GM23248 (cell line): Measurements from ENCODE around the gene ZNF438. TPM values are rescaled to one million over a fixed set of nuclear protein-coding genes. Genes with fewer than 3 reads are reported as not detected.
A peak's percentile ranks its signal among the peaks of the same experiment; 100 is the strongest.

ENCODE experiments used
- DNase-seq: peaks from one replicate; pipeline ENCODE4 v3.0.0-alpha.2; 2015
- H2AFZ ChIP-seq: fragments of 200-600 bp; sonication (generic); 2 replicates; pipeline ENCODE4 v1.6.1; 2016; ENCODE audit warnings: antibody characterized with exemption
- H3F3A ChIP-seq: fragments of 200-600 bp; sonication (generic); 2 replicates; pipeline ENCODE4 v1.6.1; 2016; ENCODE audit warnings: mild to moderate bottlenecking, antibody characterized with exemption, mixed run types; ENCODE audit not compliant: insufficient read depth
- H3K27ac ChIP-seq: fragments of 200-600 bp; sonication (generic); 2 replicates; pipeline ENCODE4 v1.5.1; 2016; ENCODE audit warnings: mild to moderate bottlenecking
- H3K27me3 ChIP-seq: fragments of 200-600 bp; sonication (generic); replicated peaks from 2 replicates; pipeline ENCODE4 v1.6.1; 2016; ENCODE audit warnings: mild to moderate bottlenecking; ENCODE audit not compliant: insufficient read depth
- H3K36me3 ChIP-seq: fragments of 200-600 bp; sonication (generic); 2 replicates; pipeline ENCODE4 v1.6.1; 2016; ENCODE audit warnings: low read depth, mild to moderate bottlenecking
- H3K4me1 ChIP-seq: fragments of 200-600 bp; sonication (generic); 2 replicates; pipeline ENCODE4 v1.6.1; 2016; ENCODE audit warnings: mild to moderate bottlenecking; ENCODE audit not compliant: insufficient read depth
- H3K4me2 ChIP-seq: fragments of 200-600 bp; sonication (generic); one replicate; pipeline ENCODE4 v1.6.1; 2016; ENCODE audit warnings: mild to moderate bottlenecking; ENCODE audit not compliant: unreplicated experiment
- H3K4me3 ChIP-seq: fragments of 200-600 bp; sonication (generic); 2 replicates; pipeline ENCODE4 v1.5.1; 2016; ENCODE audit warnings: mild to moderate bottlenecking
- H3K79me2 ChIP-seq: fragments of 200-600 bp; sonication (generic); 2 replicates; pipeline ENCODE4 v1.6.1; 2016; ENCODE audit warnings: mild to moderate bottlenecking; ENCODE audit not compliant: insufficient read depth
- H3K9ac ChIP-seq: fragments of 200-600 bp; sonication (generic); 2 replicates; pipeline ENCODE4 v1.6.1; 2016; ENCODE audit warnings: mild to moderate bottlenecking
- H3K9me2 ChIP-seq: fragments of 200-600 bp; sonication (generic); 2 replicates; pipeline ENCODE4 v1.6.1; 2016; ENCODE audit warnings: mixed run types, mild to moderate bottlenecking, moderate library complexity; ENCODE audit not compliant: insufficient read depth
- H3K9me3 ChIP-seq: fragments of 200-600 bp; sonication (generic); one replicate; pipeline ENCODE4 v1.6.1; 2017; ENCODE audit warnings: low read depth
- H4K20me1 ChIP-seq: fragments of 200-600 bp; sonication (generic); 2 replicates; pipeline ENCODE4 v1.6.0; 2016; ENCODE audit not compliant: insufficient read depth
- EZH2 ChIP-seq: fragments of 200-600 bp; sonication (generic); IDR thresholded peaks from 2 replicates; pipeline ENCODE4 v1.6.1; 2018; ENCODE audit warnings: antibody characterized with exemption, mild to moderate bottlenecking; ENCODE audit not compliant: insufficient read depth, poor library complexity, severe bottlenecking
- EZH2phosphoT487 ChIP-seq: fragments of 200-600 bp; sonication (generic); IDR thresholded peaks from 2 replicates; pipeline ENCODE4 v1.6.1; 2018; ENCODE audit warnings: antibody characterized with exemption, moderate library complexity, mild to moderate bottlenecking, low read depth; ENCODE audit not compliant: insufficient read depth
- whole genome bisulfite sequencing, 2 experiments: methylation state at CpG; one replicate each; pipeline ENCODE4 v1.1.6; 2015 to 2017; ENCODE audit warnings: low lambda C conversion rate in 2 of 2, low coverage in 1 of 2; ENCODE audit errors: missing lambda C conversion rate in 2 of 2; 5-methylcytosine and 5-hydroxymethylcytosine counted together
- in situ Hi-C: fragments of 300-500 bp; cut with MboI; formaldehyde crosslinking; loops from 2 replicates; pipeline ENCODE4 v1.15.0; 2020
- polyA plus RNA-seq: library from polyadenylated mRNA; unstranded; fragments of >200 nt; fragmentation: Nextera tagmentation; extraction: Ambion mirVana; gene quantifications from 2 replicates; pipeline ENCODE4 v1.2.1, GENCODE V29; 2016
- total RNA-seq: library from RNA; depleted of rRNA; stranded (reverse); fragments of >200 nt; shearing (Covaris generic); gene quantifications from 2 replicates; pipeline ENCODE4 v1.2.3, GENCODE V29; 2014

ZNF438 gene
- total and polyA plus RNA-seq, 2 experiments from 2014 or later = 2.9 to 4.1 TPM

DNA sequence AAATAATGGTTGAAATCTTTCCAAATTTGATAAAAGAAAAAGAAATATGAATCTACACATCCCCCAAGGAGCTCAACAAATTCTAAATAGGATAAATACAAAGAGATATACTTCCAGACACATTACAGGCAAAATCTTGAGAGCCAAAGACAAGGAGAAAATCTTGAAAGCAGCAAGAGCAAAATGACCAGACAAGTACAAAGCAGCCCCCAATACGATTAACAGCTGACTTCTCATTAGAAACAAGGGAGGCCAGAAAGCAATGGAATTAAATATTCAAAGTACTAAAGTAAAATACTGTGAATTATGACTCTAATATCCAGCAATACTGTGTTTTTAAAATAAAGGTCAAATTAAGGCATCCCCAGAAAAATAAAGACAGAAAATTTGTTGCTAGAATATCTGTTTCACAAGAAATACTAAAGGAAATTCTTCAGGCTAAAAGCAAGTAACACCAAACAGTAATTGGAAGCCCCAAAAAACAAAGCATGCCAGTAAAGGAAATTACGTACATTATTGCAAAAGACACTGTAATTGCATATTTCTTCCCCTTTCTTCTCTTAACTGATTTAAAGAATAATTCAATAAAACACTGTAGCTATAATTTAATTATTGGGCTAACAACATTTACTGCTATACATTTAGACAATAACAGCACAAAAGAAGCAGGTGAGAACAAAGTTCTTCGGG is 36.4 kb downstream of the ZNF438 start:
- Histone ChIP-seq H3K4me3 (no peak overlapping the region), H2AFZ (no peak overlapping the region), H3K4me2 (no peak overlapping the region), H3K36me3 (no peaks in the 10 kb centered on the region), H3K9ac (no peak overlapping the region), H3K79me2 (peaks cover 36% of the 10 kb centered on the region), H3F3A (peaks cover 18% of the 10 kb centered on the region), H3K4me1 (peaks cover 27% of the 10 kb centered on the region), H3K9me3 (no peaks in the 10 kb centered on the region), H4K20me1 (no peaks in the 10 kb centered on the region), H3K27me3 (no peaks in the 10 kb centered on the region), H3K27ac (no peak overlapping the region), H3K9me2 (no peaks in the 10 kb centered on the region)
- WGBS, 2 experiments = 81 to 82% methylated on average over 3 of the region's 3 CpGs
- no peak for TF ChIP-seq EZH2phosphoT487
- TF ChIP-seq EZH2 = no peak
- DNase-seq = peak; percentile 20
- in situ Hi-C loops = no loop called here

DNA sequence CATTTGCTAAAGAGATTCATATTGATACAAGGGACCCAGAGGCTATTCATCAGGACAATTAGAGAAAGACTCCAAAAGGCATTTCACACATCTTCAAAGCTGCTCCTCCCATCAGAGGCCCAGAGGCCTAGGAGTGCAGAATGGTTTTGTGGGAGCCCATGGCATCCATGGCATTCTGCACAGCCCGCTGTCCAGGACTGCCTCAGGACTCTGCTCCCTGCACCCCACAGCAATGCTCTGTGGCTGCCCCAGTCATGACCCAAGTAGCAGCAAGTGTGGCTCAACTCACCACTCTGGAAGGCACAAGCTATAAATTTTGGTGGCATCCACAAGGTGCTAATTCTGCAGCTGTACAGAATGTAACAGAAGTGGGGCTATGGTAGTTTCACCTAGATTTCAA is 38.5 kb downstream of the ZNF438 start:
- Histone ChIP-seq H3F3A (peaks cover 17% of the 10 kb centered on the region; the same call in 1 of the 2 replicates), H3K4me2 (no peak overlapping the region), H3K4me3 (no peak overlapping the region), H2AFZ (no peak overlapping the region), H3K27me3 (no peaks in the 10 kb centered on the region), H3K36me3 (no peaks in the 10 kb centered on the region), H3K4me1 (peaks cover 23% of the 10 kb centered on the region), H3K27ac (no peak overlapping the region), H3K9me2 (no peaks in the 10 kb centered on the region), H3K79me2 (peaks cover 36% of the 10 kb centered on the region), H3K9ac (no peak overlapping the region), H3K9me3 (no peaks in the 10 kb centered on the region), H4K20me1 (no peaks in the 10 kb centered on the region)
- in situ Hi-C loops = no loop called here
- WGBS, 2 experiments = 71 to 89% methylated on average over 1 of the region's 1 CpG
- no peak for TF ChIP-seq EZH2phosphoT487
- no peak for TF ChIP-seq EZH2
- DNase-seq = no peak

DNA sequence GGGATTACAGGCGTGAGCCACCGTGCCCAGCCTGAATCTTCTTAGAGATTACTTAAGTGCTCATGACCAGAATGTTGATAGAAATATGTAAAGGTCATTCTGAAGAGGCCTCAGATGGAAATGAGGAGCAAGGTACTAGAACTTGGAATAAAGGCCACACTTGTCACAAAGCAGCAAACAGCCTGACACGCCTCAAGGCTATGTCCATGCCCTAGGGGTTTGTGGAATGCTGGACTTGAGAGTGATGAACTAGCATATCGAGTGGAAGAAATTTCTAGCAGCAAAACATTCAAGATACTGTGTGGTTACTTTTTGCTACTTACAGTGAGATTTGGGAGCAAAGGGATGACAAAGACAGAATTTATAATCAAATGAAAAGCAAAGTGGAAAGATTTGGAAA is 39.0 kb downstream of the ZNF438 start:
- no peak overlapping the region for H3K9ac ChIP-seq
- H3F3A ChIP-seq = peaks cover 17% of the 10 kb centered on the region; the same call in 1 of the 2 replicates
- no peak overlapping the region for H3K4me2 ChIP-seq
- H3K36me3 ChIP-seq = no peaks in the 10 kb centered on the region
- TF ChIP-seq EZH2 (no peak), EZH2phosphoT487 (no peak)
- no peak for DNase-seq
- in situ Hi-C loops = no loop called here
- H3K79me2 ChIP-seq = peaks cover 31% of the 10 kb centered on the region
- H4K20me1 ChIP-seq = no peaks in the 10 kb centered on the region
- no peak overlapping the region for H2AFZ ChIP-seq
- WGBS, 2 experiments = 59 to 62% methylated on average over 4 of the region's 4 CpGs
- no peaks in the 10 kb centered on the region for H3K9me3 ChIP-seq
- H3K4me3 ChIP-seq = no peak overlapping the region
- no peaks in the 10 kb centered on the region for H3K27me3 ChIP-seq
- peaks cover 19% of the 10 kb centered on the region; the same call in 1 of the 2 replicates for H3K4me1 ChIP-seq
- no peak overlapping the region for H3K27ac ChIP-seq
- H3K9me2 ChIP-seq = no peaks in the 10 kb centered on the region

DNA sequence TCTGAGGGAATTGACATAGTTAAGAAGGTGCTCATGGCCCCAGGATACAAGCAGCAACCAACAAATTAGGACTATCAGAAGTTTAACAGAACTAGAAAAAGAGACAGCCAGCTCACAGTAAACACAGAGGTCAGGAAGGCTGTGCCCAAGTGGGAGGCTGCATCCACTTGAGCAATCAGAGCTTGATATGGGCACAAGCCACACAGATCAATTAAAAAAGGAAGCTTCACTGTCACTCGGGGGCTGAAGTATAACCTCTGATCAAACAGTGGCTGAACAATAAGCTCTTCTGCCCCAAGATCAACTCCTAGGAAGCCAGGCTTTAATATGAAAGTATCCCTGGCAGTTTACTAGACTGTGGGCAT is 40.0 kb downstream of the ZNF438 start:
- Histone ChIP-seq H3K36me3 (no peaks in the 10 kb centered on the region), H4K20me1 (no peaks in the 10 kb centered on the region), H3K9me3 (no peaks in the 10 kb centered on the region), H3K4me3 (no peak overlapping the region), H2AFZ (no peak overlapping the region), H3K27ac (no peak overlapping the region), H3K79me2 (peaks cover 20% of the 10 kb centered on the region; the same call in 1 of the 2 replicates), H3F3A (peaks cover 12% of the 10 kb centered on the region; the same call in 1 of the 2 replicates), H3K27me3 (no peaks in the 10 kb centered on the region), H3K4me1 (peaks cover 14% of the 10 kb centered on the region), H3K9me2 (no peaks in the 10 kb centered on the region), H3K9ac (no peak overlapping the region), H3K4me2 (no peak overlapping the region)
- in situ Hi-C loops = no loop called here
- no peak for DNase-seq
- WGBS, 2 experiments = 0 to 14% methylated on average over 1 of the region's 1 CpG
- no peak for TF ChIP-seq EZH2
